Right atrium auricular region (tissue), 2 donors: Measurements from ENCODE around the gene VAX1. TPM values are rescaled to one million over a fixed set of nuclear protein-coding genes. Genes with fewer than 3 reads are reported as not detected.

Source experiments
- DNase-seq: peaks from one replicate; pipeline ENCODE4 v3.0.0-alpha.2; 2019; ENCODE audit warnings: low spot score
- H3K27ac ChIP-seq, 2 donors: fragments of 200-600 bp; sonication (generic); 1 replicate in 1 of 2; 2 replicates in 1 of 2; pipeline ENCODE4 v1.5.1; 2016 to 2019
- H3K27me3 ChIP-seq, 2 donors: fragments of 200-600 bp; sonication (generic); one replicate each; pipeline versions ENCODE4 v1.5.1 to v1.6.0; 2017 to 2019
- H3K36me3 ChIP-seq: fragments of 200-600 bp; sonication (generic); one replicate; pipeline ENCODE4 v1.5.1; 2016
- H3K4me1 ChIP-seq, 2 donors: fragments of 200-600 bp; sonication (generic); one replicate each; pipeline versions ENCODE4 v1.5.1 to v1.6.0; 2017 to 2019
- H3K4me3 ChIP-seq, 2 donors: fragments of 200-600 bp; sonication (generic); 1 replicate in 1 of 2; 2 replicates in 1 of 2; pipeline ENCODE4 v1.5.1; 2017 to 2019; ENCODE audit warnings: mild to moderate bottlenecking in 1 of 2, moderate library complexity in 1 of 2
- H3K9me3 ChIP-seq, 2 donors: fragments of 200-600 bp; sonication (generic); one replicate each; pipeline ENCODE4 v1.5.1; 2019
- CTCF ChIP-seq, 2 donors: fragments of 200-600 bp; sonication (generic); IDR thresholded peaks; one replicate each; pipeline ENCODE4 v1.5.1; 2019; ENCODE audit warnings: antibody characterized with exemption in 2 of 2
- total RNA-seq, 2 donors: library from RNA; depleted of rRNA; stranded (reverse); fragments of >200 nt; gene quantifications; one replicate each; pipeline ENCODE4 v1.1.0, GENCODE V29; 2016

Gene VAX1
- total RNA-seq, 2 donors from 2014 or later: not detected

- Histone ChIP-seq H3K27ac (no peak overlapping the region), H3K9me3 (no peaks in the 10 kb centered on the region), H3K4me1 (peaks cover 0 to 54% of the 10 kb centered on the region in 2 donors), H3K4me3 (peak overlapping the region in 1 of 2 donors; percentile 30), H3K27me3 (peaks cover 34 to 66% of the 10 kb centered on the region in 2 donors), H3K36me3 (no peaks in the 10 kb centered on the region)
- no peak for DNase-seq
- TF ChIP-seq CTCF (IDR thresholded peaks at IDR 0.05): no peak
Observed at GRCh38 chr10:117134056-117134305, 4.1 kb downstream of the VAX1 start.

GRCh38 chr10:117133273-117134055 lies 4.6 kb downstream of the VAX1 start:
- H3K4me3 ChIP-seq: peak overlapping the region in 1 of 2 donors; percentile 30
- H3K36me3 ChIP-seq: no peaks in the 10 kb centered on the region
- no peaks in the 10 kb centered on the region for H3K9me3 ChIP-seq
- H3K27ac ChIP-seq: no peak overlapping the region
- no peak for DNase-seq
- peaks cover 34 to 61% of the 10 kb centered on the region in 2 donors for H3K27me3 ChIP-seq
- no peak for TF ChIP-seq CTCF (IDR thresholded peaks at IDR 0.05)
- peaks cover 0 to 50% of the 10 kb centered on the region in 2 donors for H3K4me1 ChIP-seq

GRCh38 chr10:117132751-117133231 lies 5.3 kb downstream of the VAX1 start:
- no peaks in the 10 kb centered on the region for H3K36me3 ChIP-seq
- no peak for TF ChIP-seq CTCF (IDR thresholded peaks at IDR 0.05)
- H3K27me3 ChIP-seq: peaks cover 34 to 54% of the 10 kb centered on the region in 2 donors
- peaks cover 0 to 43% of the 10 kb centered on the region in 2 donors for H3K4me1 ChIP-seq
- H3K27ac ChIP-seq: no peak overlapping the region
- H3K4me3 ChIP-seq: no peak overlapping the region
- no peaks in the 10 kb centered on the region for H3K9me3 ChIP-seq
- no peak for DNase-seq

- Histone ChIP-seq H3K9me3 (no peaks in the 10 kb centered on the region), H3K36me3 (no peaks in the 10 kb centered on the region), H3K4me1 (peaks cover 0 to 32% of the 10 kb centered on the region in 2 donors), H3K27me3 (peaks cover 32 to 44% of the 10 kb centered on the region in 2 donors), H3K4me3 (peak overlapping the region in 1 of 2 donors; percentile 14), H3K27ac (no peak overlapping the region)
- no peak for DNase-seq
- no peak for TF ChIP-seq CTCF (IDR thresholded peaks at IDR 0.05)
Observed at GRCh38 chr10:117131376-117132327, 6.4 kb downstream of the VAX1 start.

DNA sequence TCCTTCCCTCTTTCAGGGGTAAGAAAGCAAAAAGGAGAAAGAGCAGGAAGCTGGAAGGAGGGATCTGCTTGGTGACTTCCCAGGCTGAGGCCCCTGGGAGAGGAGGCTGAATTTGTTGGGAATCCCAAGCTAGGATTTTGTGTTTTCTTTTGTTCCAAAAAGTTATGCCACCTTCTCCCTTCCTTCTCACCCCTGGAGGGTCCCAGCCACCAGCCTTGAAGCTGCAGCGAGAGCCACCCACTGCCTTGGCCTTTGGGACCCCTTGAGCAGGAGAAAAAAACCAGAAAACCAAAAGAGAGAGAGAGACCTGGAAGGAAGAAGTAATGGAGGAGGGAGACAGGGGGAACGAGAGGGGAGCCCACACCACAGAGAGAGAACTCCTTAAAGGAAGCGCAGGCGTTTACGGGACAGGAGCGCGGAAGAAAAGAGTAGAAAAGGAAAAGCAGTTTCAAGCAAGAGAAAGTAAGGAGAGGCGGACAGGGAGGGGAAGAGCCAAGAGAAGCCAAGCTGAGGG lies 7.2 kb downstream of the VAX1 start:
- H3K4me3 ChIP-seq: no peak overlapping the region
- H3K27me3 ChIP-seq: peaks cover 29 to 42% of the 10 kb centered on the region in 2 donors
- H3K4me1 ChIP-seq: peaks cover 0 to 30% of the 10 kb centered on the region in 2 donors
- no peak for TF ChIP-seq CTCF (IDR thresholded peaks at IDR 0.05)
- H3K36me3 ChIP-seq: no peaks in the 10 kb centered on the region
- no peak overlapping the region for H3K27ac ChIP-seq
- no peak for DNase-seq
- no peaks in the 10 kb centered on the region for H3K9me3 ChIP-seq
